Smooth muscle cell (in vitro differentiated cells): ENCODE results near the gene ZNF33A. TPM values are rescaled to one million over a fixed set of nuclear protein-coding genes. Genes with fewer than 3 reads are reported as not detected.

Experiments
- DNase-seq: peaks from one replicate; lab custom pipeline; 2025; ENCODE audit not compliant: unreplicated experiment; lab: John Stamatoyannopoulos, UW
- H2AFZ ChIP-seq: fragments of 200-600 bp; sonication (generic); 2 replicates; pipeline ENCODE4 v1.6.0; 2016; ENCODE audit warnings: antibody characterized with exemption, low read depth, mild to moderate bottlenecking
- H3F3A ChIP-seq: fragments of 200-600 bp; sonication (generic); 2 replicates; pipeline ENCODE4 v1.6.0; 2017; ENCODE audit warnings: antibody characterized with exemption, low read depth
- H3K27ac ChIP-seq: fragments of 200-600 bp; sonication (generic); 2 replicates; pipeline ENCODE4 v1.5.1; 2016; ENCODE audit warnings: low read depth, mild to moderate bottlenecking
- H3K27me3 ChIP-seq: fragments of 200-600 bp; sonication (generic); 2 replicates; pipeline ENCODE4 v1.6.1; 2016; ENCODE audit warnings: low read depth, mild to moderate bottlenecking
- H3K36me3 ChIP-seq: fragments of 200-600 bp; sonication (generic); 2 replicates; pipeline ENCODE4 v1.5.1; 2016; ENCODE audit warnings: low read depth
- H3K4me1 ChIP-seq: fragments of 200-600 bp; sonication (generic); 2 replicates; pipeline ENCODE4 v1.5.1; 2016; ENCODE audit warnings: low read depth
- H3K4me2 ChIP-seq: fragments of 200-600 bp; sonication (generic); 2 replicates; pipeline ENCODE4 v1.6.0; 2016; ENCODE audit warnings: mild to moderate bottlenecking
- H3K4me3 ChIP-seq: fragments of 200-600 bp; sonication (generic); 2 replicates; pipeline ENCODE4 v1.5.1; 2016; ENCODE audit warnings: mild to moderate bottlenecking
- H3K79me2 ChIP-seq: fragments of 200-600 bp; sonication (generic); 2 replicates; pipeline ENCODE4 v1.6.0; 2016; ENCODE audit warnings: low read depth, mild to moderate bottlenecking
- H3K9ac ChIP-seq: fragments of 200-600 bp; sonication (generic); 2 replicates; pipeline ENCODE4 v1.6.0; 2016; ENCODE audit warnings: low read depth
- H3K9me3 ChIP-seq: fragments of 200-600 bp; sonication (generic); replicated peaks from 2 replicates; pipeline ENCODE4 v1.5.1; 2016; ENCODE audit warnings: low read depth
- H4K20me1 ChIP-seq: fragments of 200-600 bp; sonication (generic); 2 replicates; pipeline ENCODE4 v1.6.0; 2016; ENCODE audit warnings: low read depth
- CTCF ChIP-seq: fragments of 200-600 bp; sonication (generic); IDR thresholded peaks from 2 replicates; pipeline ENCODE4 v1.5.1; 2017; ENCODE audit warnings: borderline replicate concordance, mild to moderate bottlenecking, antibody characterized with exemption; ENCODE audit not compliant: insufficient read depth, poor library complexity, severe bottlenecking
- WGBS: methylation state at CpG from one replicate; pipeline ENCODE4 v1.1.7; 2016; ENCODE audit warnings: low lambda C conversion rate; 5-methylcytosine and 5-hydroxymethylcytosine counted together
- polyA plus RNA-seq: library from polyadenylated mRNA; unstranded; fragments of >200 nt; fragmentation: Nextera tagmentation; extraction: Ambion mirVana; gene quantifications from 2 replicates; pipeline ENCODE4 v1.2.1, GENCODE V29; 2016
- total RNA-seq: library from RNA; depleted of rRNA; stranded (reverse); fragments of >200 nt; gene quantifications from 2 replicates; pipeline ENCODE4 v1.2.3, GENCODE V29; 2014

ZNF33A gene
- total and polyA plus RNA-seq, 2 experiments from 2014 or later = 1.4 to 9.2 TPM

- H3K27me3 ChIP-seq = no peaks in the 10 kb centered on the region
- H4K20me1 ChIP-seq = no peaks in the 10 kb centered on the region
- DNase-seq = no peak
- no peaks in the 10 kb centered on the region for H3K9me3 ChIP-seq
- H2AFZ ChIP-seq = no peak overlapping the region
- WGBS = 96% methylated on average over 2 of the region's 2 CpGs
- no peaks in the 10 kb centered on the region for H3K79me2 ChIP-seq
- no peak overlapping the region for H3K27ac ChIP-seq
- H3K4me2 ChIP-seq = no peak overlapping the region
- H3K9ac ChIP-seq = no peak overlapping the region
- no peak overlapping the region for H3K4me3 ChIP-seq
- no peaks in the 10 kb centered on the region for H3F3A ChIP-seq
- H3K4me1 ChIP-seq = no peaks in the 10 kb centered on the region
- TF ChIP-seq CTCF = no peak
- H3K36me3 ChIP-seq = no peaks in the 10 kb centered on the region
Measured at GRCh38 chr10:38043516-38043915, 33.0 kb downstream of the ZNF33A start.

- TF ChIP-seq CTCF = no peak
Measured at GRCh38 chr10:38045129-38045528, 34.7 kb downstream of the ZNF33A start.

GRCh38 chr10:38047666-38048065, 37.2 kb downstream of the ZNF33A start:
- WGBS = 94% methylated on average over 1 of the region's 1 CpG
- DNase-seq = no peak
- Histone ChIP-seq H3K4me1 (no peaks in the 10 kb centered on the region), H3K79me2 (no peaks in the 10 kb centered on the region), H3K9ac (no peak overlapping the region), H3F3A (no peaks in the 10 kb centered on the region), H3K4me3 (no peak overlapping the region), H3K4me2 (no peak overlapping the region), H3K36me3 (peaks cover 11% of the 10 kb centered on the region), H3K27ac (no peak overlapping the region), H3K27me3 (no peaks in the 10 kb centered on the region), H3K9me3 (peaks cover 11% of the 10 kb centered on the region), H2AFZ (no peak overlapping the region), H4K20me1 (no peaks in the 10 kb centered on the region)
- no peak for TF ChIP-seq CTCF

More at GRCh38 chr10:38045129-38045528, 34.7 kb downstream of the ZNF33A start:
- H3K4me1 ChIP-seq = no peaks in the 10 kb centered on the region
- no peaks in the 10 kb centered on the region for H4K20me1 ChIP-seq
- no peak overlapping the region for H3K9ac ChIP-seq
- H3K27ac ChIP-seq = no peak overlapping the region
- H3K4me2 ChIP-seq = no peak overlapping the region
- H3F3A ChIP-seq = no peaks in the 10 kb centered on the region
- H3K79me2 ChIP-seq = no peaks in the 10 kb centered on the region
- peaks cover 4% of the 10 kb centered on the region for H3K36me3 ChIP-seq
- WGBS = 97% methylated on average over 2 of the region's 2 CpGs
- no peaks in the 10 kb centered on the region for H3K27me3 ChIP-seq
- H3K4me3 ChIP-seq = no peak overlapping the region
- no peak for DNase-seq
- H2AFZ ChIP-seq = no peak overlapping the region
- no peaks in the 10 kb centered on the region for H3K9me3 ChIP-seq

GRCh38 chr10:38050212-38050611, 39.7 kb downstream of the ZNF33A start:
- Histone ChIP-seq H3K9ac (no peak overlapping the region), H3K4me2 (no peak overlapping the region), H2AFZ (no peak overlapping the region), H3K27me3 (no peaks in the 10 kb centered on the region), H3K79me2 (no peaks in the 10 kb centered on the region), H3K9me3 (peaks cover 32% of the 10 kb centered on the region), H4K20me1 (no peaks in the 10 kb centered on the region), H3K36me3 (peaks cover 34% of the 10 kb centered on the region), H3F3A (no peaks in the 10 kb centered on the region), H3K4me3 (no peak overlapping the region), H3K4me1 (no peaks in the 10 kb centered on the region), H3K27ac (no peak overlapping the region)
- WGBS = 97% methylated on average over 1 of the region's 1 CpG
- TF ChIP-seq CTCF = no peak
- no peak for DNase-seq
